ENCODE measurements around the gene ZNF804B.

Gene ZNF804B

GRCh38 chr7:89104748-89105685, 345.5 kb downstream of the ZNF804B start (continued):
- TF ChIP-seq GLIS1 (tag by site-specific recombination; IDR thresholded peaks at IDR 0.05) (no peak), WT1 (tag by site-specific recombination; IDR thresholded peaks at IDR 0.05) (no peak), ZNF184 (tag by site-specific recombination; IDR thresholded peaks at IDR 0.05) (no peak), SCRT1 (tag by site-specific recombination; IDR thresholded peaks at IDR 0.05; ENCODE audit: borderline replicate concordance) (no peak), ZNF501 (tag by site-specific recombination; IDR thresholded peaks at IDR 0.05) (no peak)
- TF ChIP-seq, protein P1, sequence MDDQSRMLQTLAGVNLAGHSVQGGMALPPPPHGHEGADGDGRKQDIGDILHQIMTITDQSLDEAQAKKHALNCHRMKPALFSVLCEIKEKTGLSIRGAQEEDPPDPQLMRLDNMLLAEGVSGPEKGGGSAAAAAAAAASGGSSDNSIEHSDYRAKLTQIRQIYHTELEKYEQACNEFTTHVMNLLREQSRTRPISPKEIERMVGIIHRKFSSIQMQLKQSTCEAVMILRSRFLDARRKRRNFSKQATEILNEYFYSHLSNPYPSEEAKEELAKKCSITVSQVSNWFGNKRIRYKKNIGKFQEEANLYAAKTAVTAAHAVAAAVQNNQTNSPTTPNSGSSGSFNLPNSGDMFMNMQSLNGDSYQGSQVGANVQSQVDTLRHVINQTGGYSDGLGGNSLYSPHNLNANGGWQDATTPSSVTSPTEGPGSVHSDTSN (CRISPR knock-in tag; IDR thresholded peaks at IDR 0.05), result no peak

DNA sequence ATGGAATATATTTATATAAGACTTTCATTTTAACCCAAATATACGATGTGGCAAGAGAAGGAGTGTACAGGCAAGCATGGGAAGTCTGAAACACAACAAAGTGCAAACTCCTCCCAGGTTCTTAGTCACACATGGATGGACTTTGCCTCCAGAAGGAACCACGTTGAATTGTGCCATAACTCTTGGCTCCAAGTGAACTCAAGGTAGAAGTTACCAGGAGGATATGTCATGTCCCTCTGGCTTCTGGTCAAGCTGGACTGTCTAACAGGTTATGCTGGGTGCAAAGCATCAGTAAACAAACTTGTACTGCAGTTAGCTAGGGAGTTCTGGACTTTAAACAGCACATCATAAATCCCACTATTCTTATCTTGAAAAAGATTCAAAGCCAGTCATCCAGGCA, 364.4 kb downstream of the ZNF804B start:
- H3K9me3 ChIP-seq (ENCODE audit: control insufficient read depth, insufficient read depth, low read depth, low read length), result no peaks in the 10 kb centered on the region
- H3K4me3 ChIP-seq (ENCODE audit: low read depth, low read length), result no peak overlapping the region
- no peak for TF ChIP-seq WT1 (tag by site-specific recombination; IDR thresholded peaks at IDR 0.05)
- no peak for TF ChIP-seq ZNF701 (tag by site-specific recombination; IDR thresholded peaks at IDR 0.05)
- TF ChIP-seq ZNF366 (tag by site-specific recombination; conservative IDR thresholded peaks at IDR 0.05), result no peak
- TF ChIP-seq, protein P2, sequence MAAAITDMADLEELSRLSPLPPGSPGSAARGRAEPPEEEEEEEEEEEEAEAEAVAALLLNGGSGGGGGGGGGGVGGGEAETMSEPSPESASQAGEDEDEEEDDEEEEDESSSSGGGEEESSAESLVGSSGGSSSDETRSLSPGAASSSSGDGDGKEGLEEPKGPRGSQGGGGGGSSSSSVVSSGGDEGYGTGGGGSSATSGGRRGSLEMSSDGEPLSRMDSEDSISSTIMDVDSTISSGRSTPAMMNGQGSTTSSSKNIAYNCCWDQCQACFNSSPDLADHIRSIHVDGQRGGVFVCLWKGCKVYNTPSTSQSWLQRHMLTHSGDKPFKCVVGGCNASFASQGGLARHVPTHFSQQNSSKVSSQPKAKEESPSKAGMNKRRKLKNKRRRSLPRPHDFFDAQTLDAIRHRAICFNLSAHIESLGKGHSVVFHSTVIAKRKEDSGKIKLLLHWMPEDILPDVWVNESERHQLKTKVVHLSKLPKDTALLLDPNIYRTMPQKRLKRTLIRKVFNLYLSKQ (tag by site-specific recombination; IDR thresholded peaks at IDR 0.05; ENCODE audit: borderline replicate concordance), result no peak
- TF ChIP-seq ZNF133 (tag by site-specific recombination; IDR thresholded peaks at IDR 0.05), result no peak
- no peak for TF ChIP-seq ZNF830 (tag by site-specific recombination; IDR thresholded peaks at IDR 0.05; ENCODE audit: low read depth)
- TF ChIP-seq ZNF549 (tag by site-specific recombination; IDR thresholded peaks at IDR 0.05), result no peak
- TF ChIP-seq HOXC10 (CRISPR knock-in tag; IDR thresholded peaks at IDR 0.05), result no peak
- TF ChIP-seq KLF8 (tag by site-specific recombination; IDR thresholded peaks at IDR 0.05), result no peak
- TF ChIP-seq MZF1 (tag by site-specific recombination; IDR thresholded peaks at IDR 0.05; ENCODE audit: borderline replicate concordance), result no peak
- no peak for TF ChIP-seq ZNF24 (tag by site-specific recombination; IDR thresholded peaks at IDR 0.05)
- no peaks in the 10 kb centered on the region for H3K4me1 ChIP-seq (ENCODE audit: control insufficient read depth, insufficient read depth, low read length)
- ChIA-PET POLR2A (no interaction called here), CTCF (no interaction called here)
- H3K36me3 ChIP-seq (ENCODE audit: control insufficient read depth in 2 of 2, insufficient read depth in 1 of 2, low read length in 2 of 2), result no peaks in the 10 kb centered on the region
- no peak overlapping the region for H3K27ac ChIP-seq (ENCODE audit: extremely low read depth, low read depth, low read length)

- TF ChIP-seq ZBTB20 (tag by site-specific recombination; IDR thresholded peaks at IDR 0.05) (no peak), GLI4 (tag by site-specific recombination; IDR thresholded peaks at IDR 0.05) (no peak), MEIS1 (CRISPR knock-in tag; IDR thresholded peaks at IDR 0.05; ENCODE audit: borderline replicate concordance) (no peak)
- TF ChIP-seq, protein P3, sequence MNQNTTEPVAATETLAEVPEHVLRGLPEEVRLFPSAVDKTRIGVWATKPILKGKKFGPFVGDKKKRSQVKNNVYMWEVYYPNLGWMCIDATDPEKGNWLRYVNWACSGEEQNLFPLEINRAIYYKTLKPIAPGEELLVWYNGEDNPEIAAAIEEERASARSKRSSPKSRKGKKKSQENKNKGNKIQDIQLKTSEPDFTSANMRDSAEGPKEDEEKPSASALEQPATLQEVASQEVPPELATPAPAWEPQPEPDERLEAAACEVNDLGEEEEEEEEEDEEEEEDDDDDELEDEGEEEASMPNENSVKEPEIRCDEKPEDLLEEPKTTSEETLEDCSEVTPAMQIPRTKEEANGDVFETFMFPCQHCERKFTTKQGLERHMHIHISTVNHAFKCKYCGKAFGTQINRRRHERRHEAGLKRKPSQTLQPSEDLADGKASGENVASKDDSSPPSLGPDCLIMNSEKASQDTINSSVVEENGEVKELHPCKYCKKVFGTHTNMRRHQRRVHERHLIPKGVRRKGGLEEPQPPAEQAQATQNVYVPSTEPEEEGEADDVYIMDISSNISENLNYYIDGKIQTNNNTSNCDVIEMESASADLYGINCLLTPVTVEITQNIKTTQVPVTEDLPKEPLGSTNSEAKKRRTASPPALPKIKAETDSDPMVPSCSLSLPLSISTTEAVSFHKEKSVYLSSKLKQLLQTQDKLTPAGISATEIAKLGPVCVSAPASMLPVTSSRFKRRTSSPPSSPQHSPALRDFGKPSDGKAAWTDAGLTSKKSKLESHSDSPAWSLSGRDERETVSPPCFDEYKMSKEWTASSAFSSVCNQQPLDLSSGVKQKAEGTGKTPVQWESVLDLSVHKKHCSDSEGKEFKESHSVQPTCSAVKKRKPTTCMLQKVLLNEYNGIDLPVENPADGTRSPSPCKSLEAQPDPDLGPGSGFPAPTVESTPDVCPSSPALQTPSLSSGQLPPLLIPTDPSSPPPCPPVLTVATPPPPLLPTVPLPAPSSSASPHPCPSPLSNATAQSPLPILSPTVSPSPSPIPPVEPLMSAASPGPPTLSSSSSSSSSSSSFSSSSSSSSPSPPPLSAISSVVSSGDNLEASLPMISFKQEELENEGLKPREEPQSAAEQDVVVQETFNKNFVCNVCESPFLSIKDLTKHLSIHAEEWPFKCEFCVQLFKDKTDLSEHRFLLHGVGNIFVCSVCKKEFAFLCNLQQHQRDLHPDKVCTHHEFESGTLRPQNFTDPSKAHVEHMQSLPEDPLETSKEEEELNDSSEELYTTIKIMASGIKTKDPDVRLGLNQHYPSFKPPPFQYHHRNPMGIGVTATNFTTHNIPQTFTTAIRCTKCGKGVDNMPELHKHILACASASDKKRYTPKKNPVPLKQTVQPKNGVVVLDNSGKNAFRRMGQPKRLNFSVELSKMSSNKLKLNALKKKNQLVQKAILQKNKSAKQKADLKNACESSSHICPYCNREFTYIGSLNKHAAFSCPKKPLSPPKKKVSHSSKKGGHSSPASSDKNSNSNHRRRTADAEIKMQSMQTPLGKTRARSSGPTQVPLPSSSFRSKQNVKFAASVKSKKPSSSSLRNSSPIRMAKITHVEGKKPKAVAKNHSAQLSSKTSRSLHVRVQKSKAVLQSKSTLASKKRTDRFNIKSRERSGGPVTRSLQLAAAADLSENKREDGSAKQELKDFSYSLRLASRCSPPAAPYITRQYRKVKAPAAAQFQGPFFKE (tag by site-specific recombination; IDR thresholded peaks at IDR 0.05; ENCODE audit: borderline replicate concordance), result no peak
- TF ChIP-seq, protein P4, sequence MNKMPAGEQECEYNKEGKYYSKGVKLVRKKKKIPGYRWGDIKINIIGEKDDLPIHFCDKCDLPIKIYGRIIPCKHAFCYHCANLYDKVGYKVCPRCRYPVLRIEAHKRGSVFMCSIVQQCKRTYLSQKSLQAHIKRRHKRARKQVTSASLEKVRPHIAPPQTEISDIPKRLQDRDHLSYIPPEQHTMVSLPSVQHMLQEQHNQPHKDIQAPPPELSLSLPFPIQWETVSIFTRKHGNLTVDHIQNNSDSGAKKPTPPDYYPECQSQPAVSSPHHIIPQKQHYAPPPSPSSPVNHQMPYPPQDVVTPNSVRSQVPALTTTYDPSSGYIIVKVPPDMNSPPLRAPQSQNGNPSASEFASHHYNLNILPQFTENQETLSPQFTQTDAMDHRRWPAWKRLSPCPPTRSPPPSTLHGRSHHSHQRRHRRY (tag by site-specific recombination; IDR thresholded peaks at IDR 0.05), result no peak
- H3K4me3 ChIP-seq (ENCODE audit: low read depth, low read length), result no peak overlapping the region
- no peaks in the 10 kb centered on the region for H3K4me1 ChIP-seq (ENCODE audit: control insufficient read depth, insufficient read depth, low read length)
- POLR2A ChIA-PET, result no interaction called here
- no peaks in the 10 kb centered on the region for H3K36me3 ChIP-seq (ENCODE audit: control insufficient read depth in 2 of 2, insufficient read depth in 1 of 2, low read length in 2 of 2)
- H3K27ac ChIP-seq (ENCODE audit: extremely low read depth, low read depth, low read length), result no peak overlapping the region
- no peaks in the 10 kb centered on the region for H3K9me3 ChIP-seq (ENCODE audit: control insufficient read depth, insufficient read depth, low read depth, low read length)
- CTCF ChIA-PET, result no interaction called here
These were observed 370.3 kb downstream of the ZNF804B start for GRCh38 chr7:89129600-89130375.

Measured in HEK293 (cell line).